ENCODE data around the gene TMEM253. TPM values are rescaled to one million over a fixed set of nuclear protein-coding genes. Genes with fewer than 3 reads are reported as not detected.
A peak's percentile ranks its signal among the peaks of the same experiment; 100 is the strongest.

The TMEM253 gene
- total and polyA plus RNA-seq, 2 experiments from 2014 or later: 4.9 to 5.4 TPM

GRCh38 chr14:21083565-21084325 lies 17.1 kb upstream of the TMEM253 start:
- Histone ChIP-seq H3K9me3 (ENCODE audit: low read depth) (no peaks in the 10 kb centered on the region), H3K4me3 (no peak overlapping the region), H3K27ac (peak overlapping the region; percentile 62), H4K20me1 (ENCODE audit: insufficient read depth, poor library complexity, severe bottlenecking) (no peaks in the 10 kb centered on the region), H2AFZ (no peak overlapping the region), H3K4me1 (ENCODE audit: insufficient read depth) (no peaks in the 10 kb centered on the region), H3K36me3 (replicated peaks; ENCODE audit: insufficient read depth, low read depth) (no peaks in the 10 kb centered on the region), H3K4me2 (no peak overlapping the region), H3K79me2 (no peaks in the 10 kb centered on the region), H3K9me2 (replicated peaks; ENCODE audit: insufficient read depth) (no peaks in the 10 kb centered on the region), H3K27me3 (no peaks in the 10 kb centered on the region)
- TF ChIP-seq, protein P1, sequence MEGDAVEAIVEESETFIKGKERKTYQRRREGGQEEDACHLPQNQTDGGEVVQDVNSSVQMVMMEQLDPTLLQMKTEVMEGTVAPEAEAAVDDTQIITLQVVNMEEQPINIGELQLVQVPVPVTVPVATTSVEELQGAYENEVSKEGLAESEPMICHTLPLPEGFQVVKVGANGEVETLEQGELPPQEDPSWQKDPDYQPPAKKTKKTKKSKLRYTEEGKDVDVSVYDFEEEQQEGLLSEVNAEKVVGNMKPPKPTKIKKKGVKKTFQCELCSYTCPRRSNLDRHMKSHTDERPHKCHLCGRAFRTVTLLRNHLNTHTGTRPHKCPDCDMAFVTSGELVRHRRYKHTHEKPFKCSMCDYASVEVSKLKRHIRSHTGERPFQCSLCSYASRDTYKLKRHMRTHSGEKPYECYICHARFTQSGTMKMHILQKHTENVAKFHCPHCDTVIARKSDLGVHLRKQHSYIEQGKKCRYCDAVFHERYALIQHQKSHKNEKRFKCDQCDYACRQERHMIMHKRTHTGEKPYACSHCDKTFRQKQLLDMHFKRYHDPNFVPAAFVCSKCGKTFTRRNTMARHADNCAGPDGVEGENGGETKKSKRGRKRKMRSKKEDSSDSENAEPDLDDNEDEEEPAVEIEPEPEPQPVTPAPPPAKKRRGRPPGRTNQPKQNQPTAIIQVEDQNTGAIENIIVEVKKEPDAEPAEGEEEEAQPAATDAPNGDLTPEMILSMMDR (IDR thresholded peaks at IDR 0.05; ENCODE audit: poor library complexity): no peak
- no peak for TF ChIP-seq EZH2phosphoT487 (IDR thresholded peaks at IDR 0.05; ENCODE audit: low read depth, severe bottlenecking, unreplicated experiment)
- no peak for TF ChIP-seq EZH2 (IDR thresholded peaks at IDR 0.05; ENCODE audit: borderline replicate concordance)
- WGBS (ENCODE audit: low lambda C conversion rate, missing lambda C conversion rate): 86% methylated on average over 11 of the region's 11 CpGs
- DNase-seq (ENCODE audit: low spot score): no peak

- 89% methylated on average over 2 of the region's 2 CpGs for WGBS (ENCODE audit: low lambda C conversion rate, missing lambda C conversion rate)
These were observed 16.5 kb upstream of the TMEM253 start for GRCh38 chr14:21084396-21084795.

GRCh38 chr14:21084998-21085853 lies 15.6 kb upstream of the TMEM253 start:
- TF ChIP-seq EZH2 (IDR thresholded peaks at IDR 0.05; ENCODE audit: borderline replicate concordance): no peak
- no peak for TF ChIP-seq EZH2phosphoT487 (IDR thresholded peaks at IDR 0.05; ENCODE audit: low read depth, severe bottlenecking, unreplicated experiment)
- TF ChIP-seq, protein P1 (IDR thresholded peaks at IDR 0.05; ENCODE audit: poor library complexity): no peak
- Histone ChIP-seq H3K4me3 (no peak overlapping the region), H3K27ac (peak overlapping the region; percentile 62), H3K4me1 (ENCODE audit: insufficient read depth) (no peaks in the 10 kb centered on the region), H3K27me3 (no peaks in the 10 kb centered on the region), H2AFZ (no peak overlapping the region), H3K9me2 (replicated peaks; ENCODE audit: insufficient read depth) (no peaks in the 10 kb centered on the region), H3K79me2 (no peaks in the 10 kb centered on the region), H3K4me2 (no peak overlapping the region), H3K36me3 (replicated peaks; ENCODE audit: insufficient read depth, low read depth) (no peaks in the 10 kb centered on the region), H3K9me3 (ENCODE audit: low read depth) (no peaks in the 10 kb centered on the region), H4K20me1 (ENCODE audit: insufficient read depth, poor library complexity, severe bottlenecking) (no peaks in the 10 kb centered on the region)
- 78% methylated on average over 17 of the region's 17 CpGs for WGBS (ENCODE audit: low lambda C conversion rate, missing lambda C conversion rate)
- no peak for DNase-seq (ENCODE audit: low spot score)

More at GRCh38 chr14:21084396-21084795, 16.5 kb upstream of the TMEM253 start:
- Histone ChIP-seq H3K9me3 (ENCODE audit: low read depth) (no peaks in the 10 kb centered on the region), H4K20me1 (ENCODE audit: insufficient read depth, poor library complexity, severe bottlenecking) (no peaks in the 10 kb centered on the region), H3K27ac (peak overlapping the region; percentile 62), H3K4me3 (no peak overlapping the region), H3K4me1 (ENCODE audit: insufficient read depth) (no peaks in the 10 kb centered on the region), H3K9me2 (replicated peaks; ENCODE audit: insufficient read depth) (no peaks in the 10 kb centered on the region), H3K36me3 (replicated peaks; ENCODE audit: insufficient read depth, low read depth) (no peaks in the 10 kb centered on the region), H3K27me3 (no peaks in the 10 kb centered on the region), H2AFZ (no peak overlapping the region), H3K79me2 (no peaks in the 10 kb centered on the region), H3K4me2 (no peak overlapping the region)
- DNase-seq (ENCODE audit: low spot score): no peak
- TF ChIP-seq EZH2 (IDR thresholded peaks at IDR 0.05; ENCODE audit: borderline replicate concordance): no peak
- TF ChIP-seq, protein P1 (IDR thresholded peaks at IDR 0.05; ENCODE audit: poor library complexity): no peak

Data from hepatocyte (in vitro differentiated cells).